Pancreas (tissue), 10 donors: Measurements from ENCODE around the gene NPTXR. TPM values are rescaled to one million over a fixed set of nuclear protein-coding genes. Genes with fewer than 3 reads are reported as not detected.
"Not testable (repeated sequence)": the region's sequence is repeated elsewhere in the genome, so short reads cannot be mapped to it uniquely, and the experiment has no call there.

Experiments
- ATAC-seq, 4 donors: fragments of 200-7000 bp; cut with Tn5 transposase; one replicate each; pipeline versions ENCODE4 v1.8.0 to v1.9.1; 2020; ENCODE audit warnings: mild to moderate bottlenecking in 4 of 4, moderate library complexity in 4 of 4
- DNase-seq, 6 donors: peaks; one replicate each; pipeline ENCODE4 v3.0.0-alpha.2; 2020
- FAIRE-seq: peaks from 2 replicates; lab custom pipeline; 2012; peaks lifted over from hg19 to GRCh38; lab: Jason Lieb, UNC
- H3K27ac ChIP-seq, 4 donors: fragments of 200-600 bp; sonication (generic); 1 replicate in 3 of 4; 2 replicates in 1 of 4; pipeline versions ENCODE4 v1.5.0 to v1.8.0; 2020
- H3K27me3 ChIP-seq, 4 donors: fragments of 200-600 bp; one replicate each; pipeline ENCODE4 v1.8.0; 2021
- H3K36me3 ChIP-seq, 3 donors: fragments of 200-600 bp; sonication (generic) in 1 of 3; one replicate each; pipeline versions ENCODE4 v1.5.0 to v1.8.0; 2020 to 2021
- H3K4me1 ChIP-seq, 3 donors: fragments of 200-600 bp; one replicate each; pipeline ENCODE4 v1.8.0; 2021
- H3K4me3 ChIP-seq, 4 donors: fragments of 200-600 bp; sonication (generic) in 2 of 4; one replicate each; pipeline versions ENCODE4 v1.5.0 to v1.8.0; 2020 to 2021
- H3K9me3 ChIP-seq, 4 donors: fragments of 200-600 bp; one replicate each; pipeline ENCODE4 v1.8.0; 2021
- WGBS, 2 donors: extraction: QIAGEN DNeasy Blood & Tissue Kit; methylation state at CpG; one replicate each; pipeline ENCODE4 v1.1.7; 2013; 5-methylcytosine and 5-hydroxymethylcytosine counted together
- intact Hi-C, 3 donors: fragments of 100-400 bp; cut with DNase I; formaldehyde crosslinking; loops; one replicate each; pipeline versions ENCODE4 v1.11.1 to v1.14.2; 2022
- polyA plus RNA-seq, 2 donors: library from polyadenylated mRNA; stranded (reverse); fragments of 200-250 nt; gene quantifications; one replicate each; pipeline ENCODE4 v1.2.3, GENCODE V29; 2013
- total RNA-seq, 6 donors: library from RNA; stranded (reverse); fragmentation: NEBNext Ultra II Directional in 4 of 6; extraction: Animal tissue kit (Norgen Biotek cat#: 25700) in 4 of 6; gene quantifications; one replicate each; pipeline versions ENCODE4 v1.2.1 to v1.2.4, GENCODE V29; 2021 to 2023
- TF ChIP-seq, protein P1 (sequence below), 4 donors: fragments of 200-600 bp; sonication (generic) in 3 of 4; IDR thresholded peaks; one replicate each; pipeline versions ENCODE4 v1.5.0 to v1.8.0; 2021; ENCODE audit warnings: antibody characterized with exemption in 4 of 4
- donor health status: healthy with polysubstance abuse.
- donor health status: DM: no; HTN: no; CAD: no; lungs with moderate emphysema.
- donor health status: DM: no; HTN: no; CAD: no.
- donor health status: control.
- donor health status: control.
- donor health status: Bipolar disorder and iron deficiency.
- donor health status: DM: yes; HTN: yes; CAD: no.
- donor health status: DM: no; HTN: no; CAD: no.
- donor health status: DM: no; HTN: no; CAD: no.
- donor health status: DM: yes; HTN: yes; CAD: no.

The NPTXR gene
- total and polyA plus RNA-seq, 8 donors: 3.0 to 11.0 (median 5.3) TPM

DNA sequence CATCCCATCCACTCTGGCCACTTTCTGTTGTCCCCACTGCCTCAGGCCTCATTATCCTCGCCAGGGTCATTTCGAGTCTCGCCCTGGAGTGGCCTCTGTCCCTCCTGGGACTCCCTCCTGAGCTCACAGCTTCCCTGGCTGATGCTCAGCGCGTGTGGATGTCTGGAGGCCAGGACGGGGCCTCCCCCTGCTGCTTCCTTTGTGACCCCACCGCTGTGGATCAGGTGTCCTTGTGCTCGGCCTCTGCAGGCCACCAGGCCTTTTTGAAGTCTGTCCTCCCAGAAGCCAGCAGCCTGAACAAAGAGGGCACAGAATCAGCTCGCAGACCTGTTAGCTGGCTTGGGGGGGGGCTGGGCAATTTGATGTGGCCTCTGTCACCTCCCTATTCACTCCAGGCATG, 14.7 kb upstream of the NPTXR start:
- TF ChIP-seq, protein P1, sequence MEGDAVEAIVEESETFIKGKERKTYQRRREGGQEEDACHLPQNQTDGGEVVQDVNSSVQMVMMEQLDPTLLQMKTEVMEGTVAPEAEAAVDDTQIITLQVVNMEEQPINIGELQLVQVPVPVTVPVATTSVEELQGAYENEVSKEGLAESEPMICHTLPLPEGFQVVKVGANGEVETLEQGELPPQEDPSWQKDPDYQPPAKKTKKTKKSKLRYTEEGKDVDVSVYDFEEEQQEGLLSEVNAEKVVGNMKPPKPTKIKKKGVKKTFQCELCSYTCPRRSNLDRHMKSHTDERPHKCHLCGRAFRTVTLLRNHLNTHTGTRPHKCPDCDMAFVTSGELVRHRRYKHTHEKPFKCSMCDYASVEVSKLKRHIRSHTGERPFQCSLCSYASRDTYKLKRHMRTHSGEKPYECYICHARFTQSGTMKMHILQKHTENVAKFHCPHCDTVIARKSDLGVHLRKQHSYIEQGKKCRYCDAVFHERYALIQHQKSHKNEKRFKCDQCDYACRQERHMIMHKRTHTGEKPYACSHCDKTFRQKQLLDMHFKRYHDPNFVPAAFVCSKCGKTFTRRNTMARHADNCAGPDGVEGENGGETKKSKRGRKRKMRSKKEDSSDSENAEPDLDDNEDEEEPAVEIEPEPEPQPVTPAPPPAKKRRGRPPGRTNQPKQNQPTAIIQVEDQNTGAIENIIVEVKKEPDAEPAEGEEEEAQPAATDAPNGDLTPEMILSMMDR (IDR thresholded peaks at IDR 0.05): no peak
- no peaks in the 10 kb centered on the region for H3K27me3 ChIP-seq
- ATAC-seq (no peak), FAIRE-seq (no peak), DNase-seq (no peak)
- intact Hi-C loops: no loop called here
- WGBS, 2 donors: 74 to 81% methylated on average over 9 of the region's 9 CpGs
- H3K27ac ChIP-seq: no peak overlapping the region
- no peaks in the 10 kb centered on the region for H3K9me3 ChIP-seq
- H3K4me1 ChIP-seq: no peaks in the 10 kb centered on the region
- H3K4me3 ChIP-seq: no peak overlapping the region
- no peaks in the 10 kb centered on the region for H3K36me3 ChIP-seq

DNA sequence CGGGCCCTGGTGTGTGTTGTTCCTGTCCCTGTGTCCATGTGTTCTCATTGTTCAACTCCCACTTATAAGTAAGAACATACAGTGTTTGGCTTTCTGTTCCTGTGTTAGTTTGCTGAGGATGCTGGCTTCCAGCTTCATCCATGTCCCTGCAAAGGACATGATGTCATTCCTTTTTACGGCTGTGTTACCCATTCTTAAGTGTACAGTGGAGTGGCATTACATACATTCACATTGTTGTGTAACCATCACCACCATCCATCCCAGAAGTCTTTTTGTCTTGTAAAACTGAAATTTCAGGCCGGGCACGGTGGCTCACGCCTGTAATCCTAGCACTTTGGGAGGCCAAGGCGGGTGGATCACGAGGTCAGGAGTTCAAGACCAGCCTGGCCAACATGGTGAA, 10.6 kb upstream of the NPTXR start:
- intact Hi-C loops, H3K36me3 ChIP-seq, H3K4me3 ChIP-seq, H3K4me1 ChIP-seq, H3K27me3 ChIP-seq, H3K9me3 ChIP-seq, FAIRE-seq, H3K27ac ChIP-seq, DNase-seq, ATAC-seq: not testable (repeated sequence)
- 87 to 90% methylated on average over 7 of the region's 7 CpGs for WGBS, 2 donors

DNA sequence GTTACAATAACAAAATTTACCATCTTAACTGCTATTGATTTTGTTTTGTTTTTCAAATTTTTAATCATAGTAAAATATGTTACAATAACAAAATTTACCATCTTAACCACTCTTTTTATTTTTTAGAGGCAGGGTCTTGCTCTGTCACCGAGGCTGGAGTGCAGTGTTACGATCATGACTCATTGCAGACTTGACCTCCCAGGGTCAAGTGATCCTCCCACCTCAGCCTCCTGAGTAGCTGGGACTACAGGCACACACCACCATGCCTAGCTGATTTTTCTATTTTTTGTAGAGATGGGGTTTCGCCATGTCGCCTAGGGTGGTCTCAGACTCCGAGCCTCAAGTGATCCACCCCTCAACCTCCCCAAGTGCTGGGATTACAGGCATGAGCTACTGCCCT, 10.1 kb upstream of the NPTXR start:
- DNase-seq, H3K36me3 ChIP-seq, H3K27ac ChIP-seq, intact Hi-C loops, H3K4me3 ChIP-seq, H3K27me3 ChIP-seq, H3K9me3 ChIP-seq, H3K4me1 ChIP-seq, ATAC-seq: not testable (repeated sequence)
- FAIRE-seq: peak; percentile 53
- WGBS, 2 donors: 61 to 68% methylated on average over 5 of the region's 5 CpGs

DNA sequence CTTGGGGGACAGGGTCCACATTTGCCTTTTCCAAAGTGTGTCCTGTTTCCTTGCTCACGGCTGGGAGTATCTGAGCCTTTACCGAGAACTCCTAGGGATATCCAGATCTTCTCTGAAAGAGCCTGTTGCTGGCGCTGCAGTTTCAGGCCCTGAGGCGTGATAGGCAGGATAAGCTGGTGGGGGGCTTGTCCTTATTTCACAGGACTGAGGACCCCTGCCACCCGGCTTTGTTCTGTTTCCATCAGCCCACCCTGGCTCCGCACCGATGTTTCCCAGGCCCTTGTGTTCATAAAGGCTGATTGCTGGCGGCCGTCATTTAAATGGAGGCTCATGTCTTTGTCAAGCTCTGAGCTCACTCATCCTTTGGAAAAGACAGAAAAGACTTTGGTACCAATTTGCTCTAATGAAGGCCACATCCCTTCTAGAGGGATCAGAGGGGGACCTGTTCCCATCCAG, 9.4 kb upstream of the NPTXR start:
- FAIRE-seq (no peak), ATAC-seq (no peak), DNase-seq (peak in 1 of 6 donors; percentile 2)
- H3K9me3 ChIP-seq: no peaks in the 10 kb centered on the region
- H3K4me3 ChIP-seq: no peak overlapping the region
- H3K27me3 ChIP-seq: no peaks in the 10 kb centered on the region
- H3K4me1 ChIP-seq: no peaks in the 10 kb centered on the region
- no peaks in the 10 kb centered on the region for H3K36me3 ChIP-seq
- intact Hi-C loops: no loop called here
- H3K27ac ChIP-seq: no peak overlapping the region
- TF ChIP-seq, protein P1 (IDR thresholded peaks at IDR 0.05): no peak
- WGBS, 2 donors: 69 to 70% methylated on average over 9 of the region's 9 CpGs

DNA sequence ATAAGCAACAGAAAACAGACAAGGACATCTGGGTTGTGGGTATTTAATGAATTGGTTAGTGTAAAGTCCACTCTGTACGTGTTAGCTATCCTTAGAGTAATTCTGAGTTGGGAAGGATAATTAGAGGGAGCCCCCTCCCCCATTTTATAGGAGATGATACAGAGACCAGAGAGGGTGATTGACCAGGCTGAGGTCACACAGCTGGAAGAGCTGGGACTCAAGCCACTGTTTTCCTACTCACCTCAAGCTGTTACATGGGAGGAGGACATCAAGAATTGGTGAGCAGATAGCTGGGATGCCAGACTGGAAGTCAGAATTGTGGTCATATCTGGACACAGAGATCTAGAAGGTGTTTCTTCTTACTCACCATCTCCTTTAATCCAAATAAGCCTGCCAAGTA, 8.7 kb upstream of the NPTXR start:
- no peaks in the 10 kb centered on the region for H3K4me1 ChIP-seq
- WGBS, 2 donors: 85 to 92% methylated on average over 1 of the region's 1 CpG
- no peaks in the 10 kb centered on the region for H3K27me3 ChIP-seq
- H3K4me3 ChIP-seq: no peak overlapping the region
- no peak for ATAC-seq
- no peak overlapping the region for H3K27ac ChIP-seq
- TF ChIP-seq, protein P1 (IDR thresholded peaks at IDR 0.05): no peak
- no peak for DNase-seq
- H3K36me3 ChIP-seq: no peaks in the 10 kb centered on the region
- no peak for FAIRE-seq
- intact Hi-C loops: no loop called here
- H3K9me3 ChIP-seq: no peaks in the 10 kb centered on the region

DNA sequence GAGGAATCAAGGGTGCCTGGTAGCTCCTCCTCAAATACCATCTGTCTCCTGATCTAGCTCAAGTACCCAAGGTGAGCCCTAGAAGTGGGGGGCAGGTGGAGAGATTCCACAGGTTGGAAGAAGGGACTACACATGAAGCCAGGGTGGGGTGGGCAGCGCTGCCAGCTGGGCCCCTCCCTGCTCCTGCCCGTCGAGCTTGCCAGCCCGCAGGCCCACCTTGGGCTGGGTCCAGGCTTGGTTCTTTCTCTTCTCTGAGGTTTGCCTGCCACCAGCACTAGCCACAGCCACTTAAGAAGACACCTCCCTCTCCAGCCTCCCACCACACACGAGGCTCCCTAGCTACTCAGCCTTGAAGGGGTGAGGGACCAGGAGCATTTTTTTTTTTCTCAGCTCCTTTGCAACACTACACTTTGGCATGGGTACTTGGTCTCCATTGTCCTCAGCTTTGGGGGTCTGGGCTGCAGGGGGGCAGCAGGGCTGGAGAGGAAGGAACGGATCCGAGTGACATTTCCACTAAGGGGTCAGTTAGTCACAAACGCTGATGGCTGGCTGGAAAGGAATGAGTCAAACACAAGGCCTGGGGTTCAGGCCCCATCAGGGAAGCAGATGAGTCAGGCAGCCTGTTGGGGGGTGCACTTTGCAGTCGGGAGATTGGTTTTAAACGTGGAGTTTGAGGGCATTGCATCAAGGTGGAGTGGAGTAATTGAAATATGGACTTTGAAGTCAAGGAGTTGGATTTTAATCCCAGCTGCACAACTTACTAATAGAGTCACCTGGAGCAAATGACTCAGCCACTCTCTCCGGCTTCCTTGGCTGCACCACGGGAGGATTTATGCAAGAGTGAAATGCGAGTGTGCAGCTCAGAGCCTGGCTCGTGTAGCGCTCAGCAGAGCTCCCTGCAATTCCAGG, 7.4 kb upstream of the NPTXR start:
- WGBS, 2 donors: 52 to 65% methylated on average over 15 of the region's 15 CpGs
- Histone ChIP-seq H3K27ac (no peak overlapping the region), H3K36me3 (no peaks in the 10 kb centered on the region), H3K9me3 (no peaks in the 10 kb centered on the region), H3K4me1 (no peaks in the 10 kb centered on the region), H3K27me3 (no peaks in the 10 kb centered on the region), H3K4me3 (no peak overlapping the region)
- DNase-seq (no peak), FAIRE-seq (no peak), ATAC-seq (no peak)
- TF ChIP-seq, protein P1 (IDR thresholded peaks at IDR 0.05): no peak
- intact Hi-C loops: no loop called here
